Gastroesophageal sphincter (tissue), 3 donors: Measurements from ENCODE around the gene MAP2K3.

Experiments used
- POLR2A ChIP-seq, 2 donors: fragments of 450-650 bp; IDR thresholded peaks; one replicate each; pipeline ENCODE4 v1.6.1; 2017; ENCODE audit warnings: antibody characterized with exemption in 2 of 2, mild to moderate bottlenecking in 2 of 2, moderate library complexity in 1 of 2
- POLR2AphosphoS5 ChIP-seq: sonication (generic); formaldehyde crosslinking; IDR thresholded peaks from one replicate; pipeline ENCODE4 v1.6.1; 2017; ENCODE audit warnings: antibody characterized with exemption
- TF ChIP-seq, protein P1 (sequence below), 4 experiments: fragments of 200-600 bp in 2 of 4; fragments of 450-650 bp in 2 of 4; sonication (generic) in 1 of 4; IDR thresholded peaks; one replicate each; pipeline ENCODE4 v1.5.1; 2017 to 2019; ENCODE audit warnings: antibody characterized with exemption in 4 of 4, mild to moderate bottlenecking in 2 of 4, moderate library complexity in 2 of 4

DNA sequence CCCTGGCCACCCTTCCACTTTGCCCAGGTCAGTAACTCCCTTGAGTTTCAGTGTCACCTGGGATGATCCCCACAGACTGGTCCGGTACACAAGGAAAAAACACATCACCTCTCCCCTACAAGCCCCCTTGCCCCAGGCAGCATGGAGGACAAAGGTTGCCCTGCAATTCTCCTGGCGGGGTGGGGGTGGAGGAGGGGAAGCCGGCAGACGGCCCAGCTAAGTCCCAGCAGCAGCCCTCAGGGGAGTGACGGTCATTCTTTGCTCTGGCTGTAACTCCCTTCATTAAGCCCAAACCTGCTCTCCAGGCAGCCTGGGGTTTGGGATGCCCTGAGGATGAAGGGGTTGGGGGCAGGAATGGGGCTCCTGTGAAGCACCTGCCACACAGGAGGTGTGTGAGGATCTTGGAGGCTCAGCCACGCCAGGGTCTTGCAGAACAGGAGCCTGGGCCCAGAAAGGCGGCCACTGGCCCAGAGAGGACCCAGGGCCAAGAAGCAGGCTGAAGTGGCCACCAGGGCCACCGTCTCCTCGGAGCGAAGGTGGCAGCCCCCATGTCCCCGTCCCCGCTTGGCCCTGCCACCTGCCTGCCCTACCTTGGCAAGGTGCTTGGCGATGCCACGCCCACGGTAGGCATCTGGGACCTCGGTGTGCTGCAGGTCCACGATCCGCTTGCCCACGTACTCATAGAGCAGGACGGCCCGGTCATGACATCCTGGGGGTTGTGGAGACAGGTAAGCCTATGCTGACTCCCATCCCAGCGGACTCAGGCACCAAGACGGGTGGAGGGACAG lies 40.8 kb upstream of the MAP2K3 start:
- no peak for TF ChIP-seq POLR2A (IDR thresholded peaks at IDR 0.05)
- TF ChIP-seq, protein P1, sequence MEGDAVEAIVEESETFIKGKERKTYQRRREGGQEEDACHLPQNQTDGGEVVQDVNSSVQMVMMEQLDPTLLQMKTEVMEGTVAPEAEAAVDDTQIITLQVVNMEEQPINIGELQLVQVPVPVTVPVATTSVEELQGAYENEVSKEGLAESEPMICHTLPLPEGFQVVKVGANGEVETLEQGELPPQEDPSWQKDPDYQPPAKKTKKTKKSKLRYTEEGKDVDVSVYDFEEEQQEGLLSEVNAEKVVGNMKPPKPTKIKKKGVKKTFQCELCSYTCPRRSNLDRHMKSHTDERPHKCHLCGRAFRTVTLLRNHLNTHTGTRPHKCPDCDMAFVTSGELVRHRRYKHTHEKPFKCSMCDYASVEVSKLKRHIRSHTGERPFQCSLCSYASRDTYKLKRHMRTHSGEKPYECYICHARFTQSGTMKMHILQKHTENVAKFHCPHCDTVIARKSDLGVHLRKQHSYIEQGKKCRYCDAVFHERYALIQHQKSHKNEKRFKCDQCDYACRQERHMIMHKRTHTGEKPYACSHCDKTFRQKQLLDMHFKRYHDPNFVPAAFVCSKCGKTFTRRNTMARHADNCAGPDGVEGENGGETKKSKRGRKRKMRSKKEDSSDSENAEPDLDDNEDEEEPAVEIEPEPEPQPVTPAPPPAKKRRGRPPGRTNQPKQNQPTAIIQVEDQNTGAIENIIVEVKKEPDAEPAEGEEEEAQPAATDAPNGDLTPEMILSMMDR (IDR thresholded peaks at IDR 0.05): no peak
- no peak for TF ChIP-seq POLR2AphosphoS5
